ENCODE measurements around the gene RALGPS2. TPM values are rescaled to one million over a fixed set of nuclear protein-coding genes. Genes with fewer than 3 reads are reported as not detected.

RALGPS2 gene
- total RNA-seq, 2 experiments from 2014 or later, result 91.6 to 102 TPM

DNA sequence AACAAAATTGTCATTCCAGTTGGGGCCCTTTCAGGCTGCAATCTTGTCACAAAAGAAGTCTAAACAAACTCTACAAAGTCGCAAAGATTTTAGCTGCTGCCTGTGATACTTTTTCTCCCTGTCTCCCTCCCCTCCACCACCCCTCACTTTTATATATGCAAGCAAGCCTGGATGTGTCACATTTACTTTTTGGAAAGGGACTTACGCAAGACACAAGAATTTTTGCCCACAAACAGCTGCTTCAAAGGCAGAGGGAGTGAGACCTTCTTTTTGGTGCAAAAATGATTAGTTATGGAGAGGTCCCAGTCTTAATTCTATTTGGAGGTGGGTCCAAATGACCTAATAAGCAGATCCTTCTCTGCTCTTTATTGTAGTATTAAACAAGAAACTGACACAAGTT is 22.9 kb upstream of the RALGPS2 start:
- H3K4me1 ChIP-seq (ENCODE audit: insufficient read depth, low read length, poor library complexity, severe bottlenecking), result peaks cover 26% of the 10 kb centered on the region

DNA sequence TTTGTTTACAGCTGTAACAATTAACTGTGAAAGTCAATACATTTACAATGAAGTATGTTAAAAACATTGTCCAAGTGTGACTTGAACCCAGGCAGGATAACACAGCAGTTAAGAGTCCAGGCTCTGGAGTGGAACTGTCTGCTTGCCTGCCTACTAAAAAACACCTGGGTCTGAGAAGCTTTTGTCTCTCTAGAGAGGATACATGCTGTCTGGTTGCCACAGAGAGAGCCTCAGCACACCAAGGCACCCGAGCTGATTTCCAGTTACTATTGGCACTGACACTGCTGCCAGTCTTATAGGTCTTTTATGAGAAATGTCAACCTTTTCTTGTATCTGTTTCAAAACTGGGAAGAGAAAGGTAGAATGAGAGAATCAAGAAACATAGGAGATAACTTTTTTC is 20.2 kb upstream of the RALGPS2 start:
- Histone ChIP-seq H3K9me3 (ENCODE audit: low read length) (no peaks in the 10 kb centered on the region), H3K4me3 (ENCODE audit: low read depth, low read length, poor library complexity, severe bottlenecking) (no peak overlapping the region), H3K36me3 (ENCODE audit: insufficient read depth, low read length) (no peaks in the 10 kb centered on the region), H3K79me2 (ENCODE audit: insufficient read depth, low read depth, low read length) (no peaks in the 10 kb centered on the region), H3K4me1 (ENCODE audit: insufficient read depth, low read length, poor library complexity, severe bottlenecking) (peaks cover 31% of the 10 kb centered on the region), H2AFZ (ENCODE audit: low read length) (peak overlapping the region; percentile 74), H3K9me2 (ENCODE audit: insufficient read depth, low read length) (no peaks in the 10 kb centered on the region), H3K27ac (ENCODE audit: low read depth, low read length, poor library complexity, severe bottlenecking) (no peak overlapping the region), H4K20me1 (ENCODE audit: insufficient read depth, low read length) (no peaks in the 10 kb centered on the region), H3K4me2 (ENCODE audit: low read length) (peak overlapping the region; percentile 22)
- ChIA-PET CTCF (ENCODE audit: unreplicated experiment) (no interaction called here), POLR2A (interaction anchor here (0.8 to 1.2 kb wide), 5 partner anchors 15 to 160 kb away, joined by 3 to 4 read pairs (median 3); no protein-coding TSS in a partner anchor)
- no TSS peak for BruUV-seq (replicated peaks)
- peak; percentile 60 for DNase-seq (ENCODE audit: low spot score)
- intact Hi-C loops (cut with micrococcal nuclease; ENCODE audit: unreplicated experiment), result no loop called here
- TF ChIP-seq CTCF (conservative IDR thresholded peaks at IDR 0.05; ENCODE audit: low read length) (no peak), EZH2phosphoT487 (IDR thresholded peaks at IDR 0.05; ENCODE audit: borderline replicate concordance, low read depth, low read length) (no peak)

More for the DNA sequence above, 22.9 kb upstream of the RALGPS2 start:
- Histone ChIP-seq H2AFZ (ENCODE audit: low read length) (peak overlapping the region; percentile 57; the same call in 1 of the 2 replicates), H3K9me3 (ENCODE audit: low read length) (no peaks in the 10 kb centered on the region), H3K36me3 (ENCODE audit: insufficient read depth, low read length) (no peaks in the 10 kb centered on the region), H3K4me3 (ENCODE audit: low read depth, low read length, poor library complexity, severe bottlenecking) (no peak overlapping the region), H3K27ac (ENCODE audit: low read depth, low read length, poor library complexity, severe bottlenecking) (no peak overlapping the region), H3K9me2 (ENCODE audit: insufficient read depth, low read length) (no peaks in the 10 kb centered on the region), H3K4me2 (ENCODE audit: low read length) (no peak overlapping the region), H4K20me1 (ENCODE audit: insufficient read depth, low read length) (no peaks in the 10 kb centered on the region), H3K79me2 (ENCODE audit: insufficient read depth, low read depth, low read length) (no peaks in the 10 kb centered on the region)
- TF ChIP-seq EZH2phosphoT487 (IDR thresholded peaks at IDR 0.05; ENCODE audit: borderline replicate concordance, low read depth, low read length), result no peak
- TF ChIP-seq CTCF (conservative IDR thresholded peaks at IDR 0.05; ENCODE audit: low read length), result no peak
- ChIA-PET CTCF (ENCODE audit: unreplicated experiment) (no interaction called here), POLR2A (no interaction called here)
- BruUV-seq (replicated peaks), result no TSS peak
- intact Hi-C loops (cut with micrococcal nuclease; ENCODE audit: unreplicated experiment), result no loop called here
- no peak for DNase-seq (ENCODE audit: low spot score)

- Histone ChIP-seq H3K27ac (ENCODE audit: low read depth, low read length, poor library complexity, severe bottlenecking) (no peak overlapping the region), H3K4me3 (ENCODE audit: low read depth, low read length, poor library complexity, severe bottlenecking) (no peak overlapping the region), H3K4me1 (ENCODE audit: insufficient read depth, low read length, poor library complexity, severe bottlenecking) (peaks cover 31% of the 10 kb centered on the region), H3K79me2 (ENCODE audit: insufficient read depth, low read depth, low read length) (no peaks in the 10 kb centered on the region), H3K36me3 (ENCODE audit: insufficient read depth, low read length) (no peaks in the 10 kb centered on the region), H3K9me2 (ENCODE audit: insufficient read depth, low read length) (no peaks in the 10 kb centered on the region), H3K4me2 (ENCODE audit: low read length) (no peak overlapping the region), H2AFZ (ENCODE audit: low read length) (peak overlapping the region; percentile 9; the same call in 1 of the 2 replicates), H4K20me1 (ENCODE audit: insufficient read depth, low read length) (no peaks in the 10 kb centered on the region), H3K9me3 (ENCODE audit: low read length) (no peaks in the 10 kb centered on the region)
- TF ChIP-seq CTCF (conservative IDR thresholded peaks at IDR 0.05; ENCODE audit: low read length) (no peak), EZH2phosphoT487 (IDR thresholded peaks at IDR 0.05; ENCODE audit: borderline replicate concordance, low read depth, low read length) (no peak)
- BruUV-seq (replicated peaks), result no TSS peak
- ChIA-PET POLR2A (interaction anchor here (0.9 kb wide), 1 partner anchor 126 kb away, joined by 3 read pairs; no protein-coding TSS in a partner anchor), CTCF (ENCODE audit: unreplicated experiment) (no interaction called here)
- intact Hi-C loops (cut with micrococcal nuclease; ENCODE audit: unreplicated experiment), result no loop called here
- DNase-seq (ENCODE audit: low spot score), result no peak
Measured at GRCh38 chr1:178706432-178706831, 18.6 kb upstream of the RALGPS2 start.
